NAMALWA (cell line): ENCODE results near the gene SMIM44.
"Not testable (repeated sequence)": the region's sequence is repeated elsewhere in the genome, so short reads cannot be mapped to it uniquely, and the experiment has no call there.

Experiments used
- DNase-seq: peaks from one replicate; pipeline ENCODE4 v3.0.0-alpha.2; 2015; ENCODE audit warnings: low spot score

Gene SMIM44

DNA sequence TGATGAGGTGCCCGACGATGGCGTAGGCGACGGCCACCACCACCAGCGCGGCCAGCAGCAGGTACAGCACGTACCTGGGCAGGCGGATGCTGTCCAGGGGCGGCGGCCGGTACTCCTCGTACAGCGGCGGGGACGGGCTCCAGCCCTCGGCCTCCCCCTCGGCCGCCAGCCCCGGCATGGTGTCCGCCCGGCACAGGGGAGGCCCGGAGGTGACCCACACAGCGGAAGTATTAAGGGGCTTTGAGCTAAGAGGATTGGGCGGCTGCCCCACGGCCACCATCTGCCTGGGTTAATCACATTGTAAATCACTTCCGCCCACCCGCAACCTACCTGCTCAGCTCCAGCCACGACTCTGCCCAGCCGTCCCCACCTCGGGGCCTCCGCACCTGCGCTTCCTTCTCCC is at the start of gene SMIM44:
TSS of gene SMIM44 (minus strand) at position 216 of the 403 bp plus-strand sequence. CDS start at position 178, 38 bp downstream.
- DNase-seq: no peak

DNA sequence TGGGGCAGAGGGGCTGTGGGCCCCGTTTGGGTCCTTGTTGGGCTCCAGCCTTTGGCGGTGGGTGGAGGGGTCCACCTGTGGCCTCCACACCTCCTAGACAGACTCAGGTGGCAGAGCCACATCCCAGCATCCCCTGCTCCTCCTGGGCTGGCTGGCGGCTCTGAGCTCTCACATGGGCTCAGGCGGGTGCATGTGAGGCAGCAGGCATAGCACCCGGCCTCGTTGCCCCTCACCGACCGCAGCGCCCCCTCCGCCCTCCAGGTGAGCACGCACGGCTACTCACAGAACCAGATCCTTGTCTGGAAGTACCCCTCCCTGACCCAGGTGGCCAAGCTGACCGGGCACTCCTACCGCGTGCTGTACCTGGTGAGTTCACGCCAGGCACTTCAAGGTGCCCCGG is 49.8 kb upstream of the SMIM44 start:
- no peak for DNase-seq

DNA sequence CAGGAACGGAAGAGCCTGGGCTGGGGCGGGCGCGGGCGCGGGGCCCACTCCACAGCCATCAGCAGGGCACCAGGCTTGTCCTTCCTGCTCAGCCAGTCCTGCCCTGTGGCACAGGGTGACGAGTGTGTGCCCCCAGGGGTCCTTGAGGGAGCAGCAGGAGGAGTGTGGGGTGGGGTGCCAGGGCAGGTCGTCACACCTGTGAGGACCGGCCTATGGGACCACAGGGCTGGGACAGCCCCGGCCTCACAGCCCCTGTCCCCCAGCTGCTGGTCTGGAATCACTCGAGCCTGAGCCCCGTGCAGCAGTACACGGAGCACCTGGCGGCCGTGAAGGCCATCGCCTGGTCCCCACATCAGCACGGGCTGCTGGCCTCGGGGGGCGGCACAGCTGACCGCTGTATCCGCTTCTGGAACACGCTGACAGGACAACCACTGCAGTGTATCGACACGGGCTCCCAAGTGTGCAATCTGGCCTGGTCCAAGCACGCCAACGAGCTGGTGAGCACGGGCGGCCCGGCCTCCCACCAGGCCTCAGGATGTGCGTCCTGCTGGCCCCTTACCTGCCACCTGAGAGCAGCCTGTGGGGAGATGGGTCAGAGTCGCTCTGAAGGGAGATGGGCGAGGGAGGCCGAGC is 49.0 kb upstream of the SMIM44 start:
- no peak for DNase-seq

DNA sequence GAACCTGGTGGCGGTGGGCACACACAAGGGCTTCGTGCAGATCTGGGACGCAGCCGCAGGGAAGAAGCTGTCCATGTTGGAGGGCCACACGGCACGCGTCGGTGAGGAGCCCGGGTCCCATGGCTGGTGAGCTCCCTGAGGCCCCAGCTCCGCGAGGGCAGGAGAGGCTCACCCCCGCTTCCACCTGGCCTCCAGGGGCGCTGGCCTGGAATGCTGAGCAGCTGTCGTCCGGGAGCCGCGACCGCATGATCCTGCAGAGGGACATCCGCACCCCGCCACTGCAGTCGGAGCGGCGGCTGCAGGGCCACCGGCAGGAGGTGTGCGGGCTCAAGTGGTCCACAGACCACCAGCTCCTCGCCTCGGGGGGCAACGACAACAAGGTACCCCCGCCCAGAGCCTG is 48.5 kb upstream of the SMIM44 start:
- no peak for DNase-seq

DNA sequence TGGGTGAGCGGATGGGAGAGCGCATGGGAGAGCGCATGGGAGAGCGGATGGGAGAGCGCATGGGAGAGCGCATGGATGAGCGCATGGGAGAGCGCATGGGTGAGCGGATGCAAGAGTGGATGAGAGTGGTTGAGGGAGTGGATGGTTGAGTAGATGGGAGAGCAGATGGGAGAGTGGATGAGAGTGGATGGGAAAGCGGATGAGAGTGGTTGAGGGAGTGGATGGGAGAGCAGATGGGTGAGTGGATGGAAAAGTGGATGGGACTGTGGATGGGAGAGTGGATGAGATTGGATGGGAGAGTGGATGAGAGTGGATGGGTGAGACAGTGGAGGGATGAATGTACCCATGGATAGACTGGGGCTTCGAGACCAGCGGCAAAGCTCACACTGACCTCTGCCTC is 47.1 kb upstream of the SMIM44 start:
- no peak for DNase-seq

DNA sequence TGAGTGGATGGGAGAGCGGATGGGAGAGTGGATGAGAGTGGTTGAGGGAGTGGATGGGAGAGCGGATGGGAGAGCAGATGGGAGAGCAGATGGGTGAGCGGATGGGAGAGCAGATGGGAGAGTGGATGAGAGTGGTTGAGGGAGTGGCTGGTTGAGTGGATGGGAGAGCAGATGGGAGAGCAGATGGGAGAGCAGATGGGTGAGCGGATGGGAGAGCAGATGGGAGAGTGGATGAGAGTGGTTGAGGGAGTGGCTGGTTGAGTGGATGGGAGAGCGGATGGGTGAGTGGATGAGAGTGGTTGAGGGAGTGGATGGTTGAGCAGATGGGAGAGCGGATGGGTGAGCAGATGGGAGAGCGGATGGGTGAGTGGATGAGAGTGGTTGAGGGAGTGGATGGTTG is 46.1 kb upstream of the SMIM44 start:
- DNase-seq: not testable (repeated sequence)

DNA sequence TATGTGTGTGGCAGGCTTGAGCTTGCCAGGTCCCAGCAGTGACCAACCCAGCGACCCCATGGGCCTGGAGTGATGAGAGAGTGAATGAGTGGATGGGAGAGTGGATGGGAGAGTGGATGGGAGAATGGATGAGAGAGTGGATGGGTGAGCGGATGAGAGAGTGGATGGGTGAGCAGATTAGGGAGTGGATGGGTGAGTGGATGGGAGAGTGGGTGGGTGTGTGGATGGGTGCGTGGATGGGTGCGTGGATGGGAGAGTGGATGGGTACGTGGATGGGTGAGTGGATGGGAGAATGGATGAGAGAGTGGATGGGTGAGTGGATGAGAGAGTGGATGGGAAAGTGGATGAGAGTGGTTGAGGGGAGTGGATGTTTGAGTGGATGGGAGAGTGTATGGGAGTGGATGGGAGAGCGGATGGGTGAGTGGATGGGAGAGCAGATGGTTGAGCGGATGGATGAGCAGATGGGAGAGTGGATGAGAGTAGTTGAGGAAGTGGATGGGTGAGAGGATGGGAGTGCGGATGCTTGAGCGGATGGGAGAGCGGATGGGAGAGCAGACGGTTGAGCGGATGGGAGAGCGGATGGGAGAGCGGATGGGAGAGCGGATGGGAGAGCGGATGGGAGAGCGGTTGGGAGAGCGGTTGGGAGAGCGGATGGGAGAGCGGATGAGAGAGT is 45.4 kb upstream of the SMIM44 start:
- no peak for DNase-seq

DNA sequence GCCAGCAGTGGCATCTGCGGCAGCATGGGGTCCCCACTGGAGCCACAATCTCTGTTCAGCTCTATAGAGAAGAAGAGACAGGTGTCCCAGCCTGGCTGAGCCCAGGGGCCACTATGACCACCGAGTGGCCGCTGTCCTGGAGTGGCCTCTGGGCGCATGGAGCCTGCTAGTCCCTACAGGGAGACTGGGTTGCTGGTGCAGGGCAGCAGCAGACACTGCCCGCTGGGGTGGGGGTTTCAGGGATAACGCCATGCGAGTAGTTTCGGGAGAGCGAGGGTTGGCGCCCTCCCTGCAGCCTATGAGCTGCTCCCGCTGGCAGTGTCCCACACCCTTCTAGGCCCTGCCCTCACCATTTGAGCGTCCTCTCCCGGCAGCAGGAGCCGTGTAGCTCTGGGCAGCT is 44.8 kb upstream of the SMIM44 start:
- no peak for DNase-seq

DNA sequence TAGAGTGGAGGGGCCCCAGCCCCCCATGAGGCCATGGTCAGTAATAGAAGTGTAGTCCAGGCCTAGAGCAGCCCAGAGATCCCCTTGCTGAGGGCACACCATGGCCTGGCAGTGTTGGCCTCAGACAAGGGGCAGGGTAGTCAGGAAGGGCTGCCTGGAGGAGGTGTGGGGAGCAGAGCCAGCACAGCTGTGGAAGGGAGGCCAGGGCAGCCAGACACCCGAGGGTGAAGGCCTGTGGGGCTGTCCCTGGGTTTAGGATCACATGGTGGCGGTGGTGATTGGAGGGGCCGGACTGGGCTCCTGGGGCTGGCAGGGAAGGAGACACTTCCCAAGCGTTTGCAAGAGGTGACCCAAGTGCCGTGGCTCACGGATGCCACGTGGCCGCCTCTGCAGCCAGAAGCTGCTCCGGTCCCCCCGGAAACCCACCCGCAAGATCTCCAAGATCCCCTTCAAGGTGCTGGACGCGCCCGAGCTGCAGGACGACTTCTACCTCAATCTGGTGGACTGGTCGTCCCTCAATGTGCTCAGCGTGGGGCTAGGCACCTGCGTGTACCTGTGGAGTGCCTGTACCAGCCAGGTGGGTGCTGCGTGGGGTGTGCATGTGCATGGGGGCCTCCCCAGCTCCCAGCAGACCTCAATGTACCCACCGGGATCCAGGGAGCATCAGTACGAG is 44.1 kb upstream of the SMIM44 start:
- no peak for DNase-seq

DNA sequence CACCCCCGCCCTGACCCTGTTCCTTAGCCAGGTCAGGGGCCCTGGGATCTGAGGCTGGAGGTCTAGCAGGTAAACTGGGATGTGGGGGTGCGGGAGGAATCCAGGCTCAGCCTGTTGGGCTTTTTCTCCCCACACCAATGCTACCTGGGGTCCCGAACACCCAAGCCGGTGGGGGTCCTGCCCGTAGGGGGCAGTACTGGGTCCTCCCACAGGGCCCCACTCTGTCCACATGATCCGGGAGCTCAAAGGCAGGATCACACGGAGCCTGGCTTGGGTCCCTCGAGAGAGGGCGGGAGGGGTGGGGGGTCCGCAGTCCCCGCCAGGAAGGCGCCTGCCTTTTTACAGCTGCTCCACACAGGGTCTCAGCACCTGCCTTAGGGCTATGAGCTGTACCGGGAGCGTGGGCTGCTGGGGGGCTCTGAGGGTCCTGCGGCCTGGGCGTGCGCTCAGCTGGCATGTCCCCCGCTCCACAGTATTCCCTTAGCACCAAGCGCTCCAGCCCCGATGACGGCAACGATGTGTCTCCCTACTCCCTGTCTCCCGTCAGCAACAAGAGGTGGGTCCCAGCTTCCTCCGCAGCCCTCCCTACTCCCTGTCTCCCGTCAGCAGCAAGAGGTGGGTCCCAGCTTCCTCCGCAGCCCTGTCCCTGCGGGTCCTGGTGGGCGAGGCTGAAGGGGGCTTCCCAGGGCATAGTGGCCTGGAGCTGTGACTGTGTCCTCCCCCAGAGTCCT is 43.4 kb upstream of the SMIM44 start:
- no peak for DNase-seq

DNA sequence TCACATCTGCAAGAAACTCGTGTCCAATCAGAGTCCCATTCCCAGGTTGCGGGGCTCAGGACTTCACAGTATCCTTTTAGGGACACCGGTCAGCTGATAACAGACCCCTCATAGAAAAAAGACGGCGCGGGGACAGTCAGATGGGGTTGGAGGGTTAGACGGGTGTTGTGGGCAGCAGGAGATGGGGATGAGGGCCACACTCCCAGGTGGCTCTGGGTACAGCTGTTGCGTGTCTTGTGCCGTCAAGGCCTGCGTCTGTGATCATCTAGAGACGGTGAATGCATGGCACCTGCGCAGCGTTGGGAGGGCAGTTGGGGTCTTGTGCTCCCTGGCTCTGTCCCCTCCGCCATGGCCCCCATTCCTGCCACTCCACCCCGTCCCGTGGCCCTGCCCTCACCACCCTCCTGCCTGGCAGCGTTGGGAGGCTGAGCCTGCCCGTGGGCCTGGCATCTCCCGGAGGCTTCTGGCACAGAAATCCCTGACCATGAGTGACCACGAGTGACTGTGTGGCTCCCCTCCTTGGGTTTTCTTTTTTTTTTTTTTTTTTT is 41.7 kb upstream of the SMIM44 start:
- no peak for DNase-seq

DNA sequence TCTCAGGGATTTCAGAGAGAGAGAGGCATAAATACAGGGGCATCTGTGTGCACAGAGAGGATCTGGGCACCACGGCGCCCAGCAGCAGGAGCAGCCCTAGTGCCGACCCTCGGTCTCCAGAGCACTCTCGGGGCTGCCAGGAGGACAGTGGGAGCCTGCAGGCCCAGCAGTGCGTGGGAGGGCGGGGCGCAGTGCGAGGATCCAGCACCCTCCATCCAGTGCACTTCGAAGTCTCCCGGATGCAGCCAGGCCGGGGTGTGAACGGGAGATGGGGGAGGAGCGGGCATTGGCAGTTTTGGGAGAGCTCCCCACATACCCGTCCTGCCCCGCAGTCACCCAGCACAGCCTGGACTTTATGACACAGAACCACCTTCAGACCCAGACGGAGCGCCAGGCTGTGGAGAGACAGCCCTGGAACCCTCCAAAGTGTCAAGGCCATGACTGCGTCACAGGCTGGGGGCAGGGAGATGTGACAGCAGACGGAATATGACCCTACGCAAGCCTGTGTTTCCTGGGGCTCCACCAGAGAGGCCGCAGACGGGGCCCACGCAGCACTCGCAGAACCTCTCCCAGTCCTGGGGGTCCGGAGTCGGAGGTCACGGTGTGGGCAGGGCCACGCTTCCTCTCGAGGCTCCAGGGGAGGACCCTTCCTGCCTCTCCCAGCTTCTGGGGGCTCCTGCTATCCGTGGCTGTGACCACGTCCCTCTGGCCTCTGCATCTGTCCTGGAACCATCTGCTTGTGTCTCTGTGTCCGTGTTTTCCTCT is 41.0 kb upstream of the SMIM44 start:
- DNase-seq: no peak

DNA sequence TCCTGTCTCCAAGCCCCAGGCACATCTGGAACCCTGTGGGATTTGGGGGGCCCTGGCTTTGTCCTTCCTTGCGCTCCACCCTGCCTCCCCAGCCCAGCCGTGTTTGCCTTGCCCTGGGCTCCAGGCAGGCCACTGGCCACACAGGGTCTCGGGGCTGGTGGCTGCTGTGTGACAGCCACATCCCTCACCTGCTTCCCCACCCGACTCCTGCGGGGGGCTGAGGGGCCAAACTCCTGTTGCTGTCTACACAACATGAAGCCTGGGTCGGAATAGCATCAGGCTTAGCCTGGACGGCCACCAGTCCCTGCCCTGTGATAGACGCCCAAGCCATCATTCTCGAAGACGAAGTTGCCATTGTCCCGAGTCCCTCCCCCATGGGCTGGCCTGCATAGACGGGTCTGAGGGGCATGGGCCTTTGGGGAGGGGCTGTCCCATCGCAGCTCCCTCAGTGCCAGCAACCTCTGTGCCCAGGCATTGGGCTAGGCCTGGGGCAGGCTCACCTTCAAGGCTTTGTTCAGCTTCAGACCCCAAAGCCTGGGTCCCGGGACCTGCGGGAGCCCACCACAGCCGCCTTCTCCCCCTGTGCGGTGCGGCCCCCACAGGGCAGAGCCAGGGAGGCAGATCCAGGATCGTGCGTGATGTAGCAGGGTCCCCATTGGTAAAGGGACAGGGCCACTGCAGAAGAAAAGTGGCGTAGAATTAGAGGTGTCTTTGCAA is 40.3 kb upstream of the SMIM44 start:
- DNase-seq: no peak

DNA sequence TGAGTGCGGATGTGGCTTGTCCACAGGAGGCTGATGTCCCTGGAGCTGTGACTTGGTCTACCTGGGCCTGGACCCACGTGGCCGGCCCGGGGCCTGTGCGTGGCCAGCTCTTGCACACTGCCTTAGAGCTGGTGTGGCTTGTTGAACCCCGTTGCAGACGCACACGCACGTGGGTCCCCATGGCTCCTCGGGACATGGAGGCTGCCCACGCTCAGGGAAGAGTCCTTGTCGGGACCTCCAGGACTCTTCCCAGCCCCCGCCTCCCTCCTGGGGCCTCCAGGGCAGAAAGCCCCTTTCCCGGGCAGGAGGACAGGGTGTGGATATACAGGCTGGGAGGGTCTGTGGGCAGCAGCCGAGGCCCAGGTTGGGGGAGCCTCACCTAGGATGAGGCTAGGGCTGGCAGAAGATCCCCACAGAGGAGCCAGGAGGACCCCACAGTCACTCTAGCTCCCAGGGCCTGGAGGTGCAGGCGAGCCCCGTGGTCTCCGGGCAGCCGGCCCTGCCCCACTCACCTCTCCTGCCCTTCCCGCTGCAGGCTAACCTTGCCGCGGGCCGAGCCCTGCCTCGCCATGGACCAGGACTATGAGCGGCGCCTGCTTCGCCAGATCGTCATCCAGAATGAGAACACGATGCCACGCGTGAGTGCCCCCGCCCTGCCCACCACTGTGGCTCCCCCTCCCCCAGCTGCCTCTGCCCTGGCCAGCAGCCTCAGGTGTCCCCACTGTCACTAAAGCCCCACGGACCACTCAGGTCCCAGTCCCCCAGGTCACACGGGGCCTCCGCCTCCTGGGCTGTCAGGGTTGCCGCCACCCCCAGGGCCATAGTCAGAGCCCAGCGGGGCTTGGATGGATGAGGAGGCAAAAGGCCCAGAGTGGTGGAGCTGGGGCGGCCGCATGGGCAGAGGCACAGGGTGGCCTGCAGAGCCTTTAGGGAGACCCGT is 39.5 kb upstream of the SMIM44 start:
- DNase-seq: no peak

DNA sequence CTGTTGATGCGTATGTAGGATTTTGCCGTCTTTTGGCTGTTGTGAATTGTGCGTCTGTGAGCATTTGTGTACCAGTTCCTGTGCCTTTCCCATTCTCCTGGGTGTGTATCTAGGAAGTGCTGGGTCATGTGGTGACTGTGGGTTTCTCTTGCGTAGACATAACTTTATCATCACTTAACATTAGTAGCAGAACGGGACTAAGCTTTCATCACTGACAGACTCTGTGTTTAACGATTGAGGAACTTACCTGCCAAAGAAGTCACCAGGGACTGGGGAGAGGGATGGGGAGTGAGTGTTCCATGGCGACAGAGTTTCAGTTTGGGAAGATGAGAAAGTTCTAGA is 37.8 kb upstream of the SMIM44 start:
- no peak for DNase-seq

DNA sequence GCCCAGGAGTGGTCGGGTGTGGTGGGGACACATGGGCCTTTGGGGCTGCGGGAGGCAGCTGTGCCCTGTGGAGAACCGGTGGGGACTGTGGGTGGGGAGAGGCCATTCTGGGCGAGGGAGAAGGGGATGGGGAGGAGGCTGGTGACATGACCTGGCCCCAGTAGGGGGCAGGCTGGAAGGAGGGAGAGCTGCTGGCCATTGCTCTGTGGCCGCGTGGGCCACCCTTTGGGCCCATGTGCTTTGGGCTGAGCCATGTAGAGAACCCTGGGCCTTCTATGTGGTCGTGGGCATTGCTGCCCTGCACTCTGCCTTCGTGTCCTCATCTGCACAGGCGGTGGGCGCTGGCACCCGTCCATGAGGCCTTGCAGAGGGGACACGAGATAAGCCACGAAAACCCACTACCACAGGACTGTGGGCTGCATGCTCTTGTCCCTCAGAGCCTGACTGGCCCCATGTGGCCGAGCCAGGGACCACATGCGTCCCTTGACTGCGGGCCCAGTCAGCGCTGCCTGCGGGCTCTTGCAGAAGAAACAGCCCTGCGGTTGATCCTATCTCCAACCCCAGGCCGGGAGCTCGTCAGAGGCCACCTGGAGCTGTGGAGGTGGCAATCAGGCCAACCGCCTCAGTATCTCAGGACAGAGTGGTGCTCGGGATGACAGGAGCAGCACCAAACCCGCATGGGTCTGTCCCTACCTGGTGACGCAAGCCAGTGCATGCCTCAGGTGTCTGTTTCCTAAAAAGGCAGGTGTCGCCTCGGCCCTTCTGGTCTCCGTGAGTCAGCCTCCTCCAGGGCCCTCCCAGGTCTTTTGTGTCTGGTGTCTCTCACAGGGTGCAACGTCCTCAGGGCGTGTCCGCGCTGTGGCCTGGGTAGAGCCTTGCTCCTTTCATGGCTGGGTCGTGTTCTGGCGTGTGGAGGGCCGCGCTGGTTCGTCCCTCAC is 37.2 kb upstream of the SMIM44 start:
- no peak for DNase-seq

DNA sequence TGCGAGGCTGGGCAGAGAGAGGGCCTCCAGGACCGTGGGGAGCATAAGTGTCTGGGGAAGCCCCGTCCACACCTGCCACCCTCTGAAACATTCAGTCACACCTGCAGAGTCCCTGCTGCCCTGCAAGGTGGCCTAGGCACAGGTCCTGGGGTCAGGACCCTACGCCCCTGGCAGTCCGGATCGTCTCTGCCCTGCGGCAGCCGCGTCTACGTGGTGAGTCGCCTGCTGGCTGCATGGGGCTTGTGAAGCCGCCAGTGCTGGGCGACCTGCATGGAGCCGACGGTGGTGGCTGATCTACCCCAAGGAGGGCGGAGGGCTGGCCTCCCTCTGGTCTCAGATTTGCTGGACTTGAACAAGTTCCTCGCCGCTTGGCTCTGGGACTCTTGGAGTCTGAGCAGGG is 35.9 kb upstream of the SMIM44 start:
- no peak for DNase-seq

DNA sequence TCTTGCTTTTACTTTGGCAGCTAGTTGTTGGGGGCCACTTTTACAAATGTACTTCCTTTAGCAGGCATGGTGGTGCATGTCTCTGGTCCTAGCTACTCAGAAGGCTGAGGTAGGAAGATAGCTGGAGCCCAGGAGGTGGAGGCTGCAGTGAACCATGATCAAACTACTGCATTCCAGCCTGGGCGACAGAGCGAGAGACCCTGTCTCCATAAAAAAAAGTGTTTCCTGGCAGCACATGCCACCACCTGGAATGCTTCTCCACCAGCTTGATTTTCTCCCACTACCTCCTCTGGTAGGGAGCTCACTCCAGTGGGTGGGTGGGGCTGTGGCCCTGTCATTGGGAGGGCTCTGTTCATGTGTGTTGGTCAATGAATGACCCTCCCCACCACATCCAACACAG is 35.4 kb upstream of the SMIM44 start:
- no peak for DNase-seq

DNA sequence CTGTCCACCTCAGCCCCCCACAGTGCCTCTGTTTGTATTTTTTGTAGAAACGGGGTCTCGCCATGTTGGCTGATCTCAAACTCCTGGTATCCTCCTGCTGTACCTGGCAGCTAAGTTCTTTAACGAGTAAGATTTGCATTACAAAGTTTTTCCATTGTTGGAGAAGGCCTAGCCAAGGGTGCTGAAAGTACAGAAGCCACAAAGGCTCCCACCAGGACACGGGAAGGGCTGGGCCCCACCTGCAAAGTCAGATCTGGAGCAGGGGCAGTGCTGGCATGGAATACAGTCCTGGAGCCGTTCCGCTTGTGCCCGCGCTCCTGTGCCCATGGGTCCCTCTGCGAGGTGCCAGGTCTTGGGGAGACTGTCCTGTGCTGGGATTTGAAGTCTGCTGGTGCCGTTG is 35.0 kb upstream of the SMIM44 start:
- no peak for DNase-seq
